GM21576 (cell line): Measurements from ENCODE around the gene NOMO2.
"Not testable (repeated sequence)": the region's sequence is repeated elsewhere in the genome, so short reads cannot be mapped to it uniquely, and the experiment has no call there.

ENCODE experiments used
- ATAC-seq: cut with Tn5 transposase; IDR thresholded peaks from one replicate; pipeline ENCODE4 v1.9.1; 2021; ENCODE audit warnings: mild to moderate bottlenecking, moderate library complexity; ENCODE audit not compliant: unreplicated experiment

Gene NOMO2

DNA sequence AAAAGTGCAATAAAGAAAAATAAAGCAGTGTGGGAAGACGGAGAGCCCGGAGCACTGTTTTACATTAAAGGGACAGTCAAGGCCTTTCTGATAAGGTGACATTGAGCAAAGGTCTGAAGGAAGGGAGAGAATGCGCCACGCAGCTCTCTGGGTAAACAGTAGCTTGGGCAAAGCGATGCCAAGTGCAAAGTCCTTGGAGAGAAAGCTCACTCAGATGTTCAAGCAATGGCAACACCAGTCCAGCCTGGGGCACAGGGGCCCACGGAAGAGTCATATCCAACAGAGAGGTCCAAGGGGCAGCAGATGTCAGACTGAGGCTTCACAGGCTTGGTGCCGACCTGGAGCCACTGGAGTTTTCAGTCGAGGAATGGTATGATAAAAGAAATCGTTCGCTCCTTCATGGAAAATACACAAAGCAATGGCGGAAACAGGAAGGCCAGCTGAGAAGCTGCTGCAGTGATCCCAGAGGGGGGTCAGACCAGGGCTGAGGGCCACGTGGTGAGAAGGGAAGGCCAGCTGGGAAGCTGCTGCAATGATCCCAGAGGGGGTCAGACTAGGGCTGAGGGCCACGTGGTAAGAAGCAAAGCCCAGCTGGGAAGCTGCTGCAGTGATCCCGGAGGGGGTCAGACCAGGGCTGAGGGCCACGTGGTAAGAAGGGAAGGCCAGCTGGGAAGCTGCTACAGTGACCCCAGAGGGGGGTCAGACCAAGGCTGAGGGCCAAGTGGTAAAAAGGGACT is 40.3 kb downstream of the NOMO2 start:
- ATAC-seq, result not testable (repeated sequence)

- not testable (repeated sequence) for ATAC-seq
Measured at GRCh38 chr16:18518536-18519283, 43.2 kb downstream of the NOMO2 start.

DNA sequence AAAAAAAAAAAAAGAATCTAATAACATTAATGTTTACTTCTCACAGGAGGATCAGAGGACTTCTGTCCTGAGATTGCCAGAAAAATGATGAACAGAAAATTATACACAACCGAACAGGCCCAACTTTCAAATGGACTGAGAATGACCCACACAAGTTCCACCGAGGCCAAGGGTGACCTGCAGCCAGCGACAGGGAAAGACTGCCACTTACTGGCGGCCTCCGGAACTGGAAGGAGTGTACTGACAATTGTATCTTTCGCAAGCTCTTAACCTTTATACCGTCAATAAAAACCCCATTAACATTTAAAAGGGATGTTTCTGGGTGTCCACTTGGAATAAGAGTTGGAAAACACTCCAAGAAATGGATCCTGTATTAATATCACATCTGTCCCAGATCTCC is 63.5 kb downstream of the NOMO2 start:
- ATAC-seq, result not testable (repeated sequence)

DNA sequence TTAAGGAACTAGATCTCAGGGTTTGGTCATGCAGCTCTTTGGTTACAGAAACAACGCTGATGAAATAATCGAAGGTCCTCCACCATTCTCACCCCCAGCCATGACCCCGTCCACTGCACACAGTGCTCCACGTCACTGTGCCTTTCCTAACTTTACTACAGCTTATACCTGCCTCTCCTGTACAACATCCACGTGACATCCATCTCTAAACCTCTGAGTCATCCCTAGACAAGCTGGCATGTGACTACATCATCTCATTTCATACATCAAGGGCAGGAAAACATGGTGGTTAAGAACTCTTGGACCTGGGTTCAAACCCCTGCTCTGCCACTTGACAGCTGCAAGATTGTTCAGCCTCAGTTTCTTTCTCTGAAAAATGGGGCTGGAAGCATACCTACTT is 64.9 kb downstream of the NOMO2 start:
- ATAC-seq, result not testable (repeated sequence)

DNA sequence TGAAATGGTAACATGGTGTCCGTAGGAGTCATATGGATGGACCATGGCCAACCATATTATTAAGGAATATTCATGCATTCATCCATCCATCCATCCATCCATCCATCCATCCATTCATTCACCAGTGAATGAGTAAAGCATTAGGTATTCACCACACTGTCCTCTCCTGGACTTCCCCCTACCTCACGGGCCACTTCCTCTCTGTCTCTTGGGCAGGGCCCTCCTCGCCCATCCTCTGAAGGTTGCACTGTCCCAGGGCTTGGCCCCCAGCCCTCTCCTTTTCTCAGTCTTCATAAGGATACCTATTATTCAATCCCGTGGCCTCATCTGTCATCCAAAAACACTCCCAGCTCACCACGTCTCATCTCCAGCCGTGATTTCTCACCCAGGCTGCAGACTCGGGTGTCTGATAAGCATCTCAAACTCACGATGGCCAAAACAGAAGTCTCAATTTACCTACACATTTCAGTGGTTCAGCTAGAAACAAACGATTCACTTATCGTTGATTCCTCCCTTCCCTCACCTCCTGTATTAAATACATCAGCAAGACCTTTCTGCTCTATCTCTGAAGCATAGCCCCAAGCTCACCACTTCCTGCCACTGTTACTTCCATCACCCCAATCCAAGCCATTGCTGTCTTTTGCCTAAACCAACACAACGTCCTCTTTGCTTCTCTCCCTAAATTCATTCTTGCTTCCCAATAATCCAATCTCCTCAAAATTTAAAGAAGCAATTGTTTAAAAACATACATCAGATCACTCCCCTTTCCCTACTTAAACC is 69.6 kb downstream of the NOMO2 start:
- ATAC-seq, result not testable (repeated sequence)

- ATAC-seq, result not testable (repeated sequence)
Measured at GRCh38 chr16:18436025-18436424, 125.9 kb downstream of the NOMO2 start.

DNA sequence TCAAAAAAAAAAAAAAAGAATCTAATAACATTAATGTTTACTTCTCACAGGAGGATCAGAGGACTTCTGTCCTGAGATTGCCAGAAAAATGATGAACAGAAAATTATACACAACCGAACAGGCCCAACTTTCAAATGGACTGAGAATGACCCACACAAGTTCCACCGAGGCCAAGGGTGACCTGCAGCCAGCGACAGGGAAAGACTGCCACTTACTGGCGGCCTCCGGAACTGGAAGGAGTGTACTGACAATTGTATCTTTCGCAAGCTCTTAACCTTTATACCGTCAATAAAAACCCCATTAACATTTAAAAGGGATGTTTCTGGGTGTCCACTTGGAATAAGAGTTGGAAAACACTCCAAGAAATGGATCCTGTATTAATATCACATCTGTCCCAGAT is 146.1 kb downstream of the NOMO2 start:
- not testable (repeated sequence) for ATAC-seq

DNA sequence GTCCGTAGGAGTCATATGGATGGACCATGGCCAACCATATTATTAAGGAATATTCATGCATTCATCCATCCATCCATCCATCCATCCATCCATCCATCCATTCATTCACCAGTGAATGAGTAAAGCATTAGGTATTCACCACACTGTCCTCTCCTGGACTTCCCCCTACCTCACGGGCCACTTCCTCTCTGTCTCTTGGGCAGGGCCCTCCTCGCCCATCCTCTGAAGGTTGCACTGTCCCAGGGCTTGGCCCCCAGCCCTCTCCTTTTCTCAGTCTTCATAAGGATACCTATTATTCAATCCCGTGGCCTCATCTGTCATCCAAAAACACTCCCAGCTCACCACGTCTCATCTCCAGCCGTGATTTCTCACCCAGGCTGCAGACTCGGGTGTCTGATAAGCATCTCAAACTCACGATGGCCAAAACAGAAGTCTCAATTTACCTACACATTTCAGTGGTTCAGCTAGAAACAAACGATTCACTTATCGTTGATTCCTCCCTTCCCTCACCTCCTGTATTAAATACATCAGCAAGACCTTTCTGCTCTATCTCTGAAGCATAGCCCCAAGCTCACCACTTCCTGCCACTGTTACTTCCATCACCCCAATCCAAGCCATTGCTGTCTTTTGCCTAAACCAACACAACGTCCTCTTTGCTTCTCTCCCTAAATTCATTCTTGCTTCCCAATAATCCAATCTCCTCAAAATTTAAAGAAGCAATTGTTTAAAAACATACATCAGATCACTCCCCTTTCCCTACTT is 152.2 kb downstream of the NOMO2 start:
- not testable (repeated sequence) for ATAC-seq

DNA sequence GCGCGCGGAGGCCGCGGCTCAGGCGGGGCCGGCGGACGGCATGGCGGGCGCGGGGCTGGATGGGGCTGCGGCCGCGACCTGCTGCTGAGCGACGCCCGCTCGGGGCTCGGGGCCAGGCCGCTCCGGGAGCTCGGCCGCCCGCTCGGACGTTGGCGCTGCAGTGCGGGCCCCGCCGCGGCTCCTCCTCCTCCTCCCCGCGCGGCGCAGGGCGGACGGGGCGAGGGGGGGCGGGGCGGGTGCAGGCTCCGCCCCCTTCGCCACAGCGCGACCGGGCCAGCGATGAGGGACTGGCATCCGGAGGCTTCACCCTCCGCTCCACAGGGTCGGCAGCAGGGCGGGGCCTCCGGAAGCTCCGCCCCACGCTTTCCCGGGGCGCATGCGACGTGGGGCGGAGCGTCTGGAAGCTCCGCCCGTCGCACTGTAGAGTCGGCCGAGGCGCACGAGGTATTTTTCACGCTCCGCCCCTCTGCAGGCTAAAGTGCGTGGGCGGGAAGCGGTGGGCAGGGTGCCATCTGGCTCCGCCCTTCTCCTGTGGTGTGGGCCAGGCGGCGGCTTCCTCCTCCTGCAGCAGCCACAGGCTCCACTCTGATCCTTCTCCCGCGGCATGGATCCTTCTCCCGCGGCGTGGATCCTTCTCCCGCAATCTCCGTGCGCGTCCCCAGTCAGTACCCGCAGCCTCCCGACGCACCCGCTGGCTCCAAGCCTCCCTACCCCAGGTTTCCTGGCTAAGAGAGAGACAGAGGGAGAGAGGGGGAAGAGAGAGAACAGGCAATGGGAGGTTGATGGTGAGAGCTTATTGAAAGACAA is 159.8 kb downstream of the NOMO2 start:
- ATAC-seq, result peak; percentile 68

DNA sequence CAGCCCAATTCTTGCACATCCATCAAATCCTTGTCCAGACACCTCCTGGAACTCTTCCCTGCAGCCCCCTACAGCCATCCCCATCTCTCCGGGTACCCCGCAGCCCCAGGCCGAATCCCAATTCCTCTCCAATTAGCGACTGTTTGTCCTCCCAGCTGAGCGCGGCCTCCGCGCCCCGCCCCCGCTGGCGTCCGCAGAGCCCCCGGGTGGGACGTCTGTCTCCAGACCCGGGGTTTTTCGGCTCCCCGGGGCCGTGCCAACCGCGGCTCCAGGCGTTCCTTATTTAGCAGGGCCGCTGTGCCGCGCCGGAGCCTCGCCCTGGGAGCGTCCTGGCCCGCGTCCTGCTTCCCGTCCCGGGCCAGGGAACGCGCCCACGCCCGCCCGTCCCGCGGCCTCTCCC is 160.7 kb downstream of the NOMO2 start:
- not testable (repeated sequence) for ATAC-seq

DNA sequence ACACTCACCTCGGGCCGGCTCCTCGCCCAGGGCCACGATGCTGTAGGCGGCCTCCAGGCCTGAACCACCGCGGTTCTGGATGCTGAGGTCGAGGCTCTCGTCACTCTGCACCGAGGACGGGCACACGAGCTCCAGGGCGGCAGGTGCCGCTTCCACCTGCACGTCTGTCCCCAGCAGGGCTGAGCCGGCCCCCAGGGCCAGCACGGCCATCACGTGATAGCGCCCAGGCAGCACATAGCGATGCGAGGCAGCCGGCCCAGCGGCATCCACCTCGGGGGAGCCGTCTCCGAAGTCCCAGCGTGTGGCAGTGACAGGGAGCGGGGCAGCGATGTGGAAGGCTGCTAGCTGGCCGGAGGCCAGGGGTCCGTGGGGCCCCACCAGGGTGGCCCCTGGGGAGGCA is 167.5 kb downstream of the NOMO2 start:
- ATAC-seq, result not testable (repeated sequence)

GRCh38 chr16:18387767-18388166 is 174.1 kb downstream of the NOMO2 start:
- not testable (repeated sequence) for ATAC-seq

DNA sequence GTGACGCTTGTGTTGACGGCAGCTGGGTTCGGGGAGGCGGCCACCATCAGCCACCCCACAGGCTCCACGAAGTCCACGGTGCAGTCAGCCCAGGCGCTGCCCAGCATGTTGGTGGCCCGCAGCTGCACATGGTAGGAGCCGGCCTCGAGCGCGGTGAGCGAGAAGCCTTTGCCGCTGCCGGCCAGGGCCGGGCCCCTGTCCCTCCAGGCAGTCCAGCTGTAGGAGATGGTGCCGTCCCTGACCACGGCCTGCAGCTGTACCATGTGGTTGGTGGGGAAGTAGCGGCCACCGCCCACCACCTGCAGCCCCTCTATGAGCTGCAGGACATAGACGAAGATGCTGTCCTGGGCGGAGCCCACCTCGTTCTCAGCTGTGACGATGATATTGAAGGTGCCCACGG is 175.4 kb downstream of the NOMO2 start:
- ATAC-seq, result not testable (repeated sequence)

DNA sequence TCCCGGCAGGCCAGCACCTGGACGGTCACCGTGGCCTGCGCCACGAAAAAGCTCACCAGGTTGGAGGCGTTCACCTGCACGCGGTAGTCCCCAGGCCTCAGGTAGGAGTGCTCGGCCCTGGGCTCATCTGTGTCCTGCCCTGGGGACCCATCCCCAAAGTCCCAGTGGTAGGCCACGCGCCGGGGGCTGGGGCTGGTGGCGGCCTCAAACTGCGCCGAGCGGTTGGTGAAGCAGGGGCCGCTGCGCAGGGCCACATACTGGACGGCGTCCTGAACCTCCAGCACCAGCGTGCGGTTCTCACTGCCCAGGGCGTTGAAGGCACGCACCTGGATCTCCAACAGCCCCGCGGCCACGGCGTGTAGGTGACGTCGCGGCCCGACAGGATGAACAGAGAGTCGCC is 176.6 kb downstream of the NOMO2 start:
- ATAC-seq, result not testable (repeated sequence)

DNA sequence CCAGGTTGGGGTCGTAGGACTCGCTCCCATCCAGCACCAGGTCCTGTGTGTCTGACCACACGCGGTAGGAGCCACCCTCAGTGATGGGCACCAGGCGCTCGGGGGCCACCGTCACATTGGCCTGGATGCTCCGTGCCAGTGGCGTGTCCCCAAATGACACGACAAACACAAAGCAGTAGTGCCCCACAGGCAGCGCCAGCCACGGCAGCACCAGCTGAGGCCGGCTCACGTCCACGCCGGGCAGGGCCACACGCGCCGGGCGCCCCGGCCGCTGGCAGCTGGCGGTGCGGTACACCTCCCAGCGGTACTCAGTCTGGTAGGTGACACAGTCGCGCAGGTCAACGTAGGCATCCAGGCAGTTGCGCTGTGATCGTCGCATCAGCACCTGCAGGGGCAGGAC is 177.0 kb downstream of the NOMO2 start:
- not testable (repeated sequence) for ATAC-seq

DNA sequence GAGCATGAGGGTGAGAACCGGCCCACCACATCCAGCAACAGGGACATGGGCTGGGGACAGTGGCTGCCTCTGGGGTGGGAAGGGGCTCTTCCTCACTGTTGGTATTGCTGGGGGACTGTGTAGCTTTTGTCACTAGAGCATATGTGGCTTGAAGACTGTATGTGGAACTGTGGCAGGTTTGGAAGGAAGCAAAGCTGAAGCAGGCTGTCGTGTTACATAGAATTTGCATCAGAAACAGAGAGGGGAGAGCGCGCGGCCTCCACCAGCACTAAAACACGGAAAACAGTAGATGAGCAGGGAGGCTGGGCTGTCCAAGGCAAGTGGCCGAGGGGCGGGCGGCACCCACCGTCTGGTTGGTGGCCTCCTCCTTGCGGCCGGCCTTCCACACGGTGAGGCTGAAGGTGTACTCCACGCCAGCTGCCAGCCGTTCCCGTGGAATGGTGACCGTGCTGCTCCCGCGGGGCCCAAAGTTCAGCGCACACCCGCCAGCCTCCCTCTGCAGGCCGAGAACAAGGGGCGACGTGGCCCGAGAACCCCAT is 177.7 kb downstream of the NOMO2 start:
- not testable (repeated sequence) for ATAC-seq

DNA sequence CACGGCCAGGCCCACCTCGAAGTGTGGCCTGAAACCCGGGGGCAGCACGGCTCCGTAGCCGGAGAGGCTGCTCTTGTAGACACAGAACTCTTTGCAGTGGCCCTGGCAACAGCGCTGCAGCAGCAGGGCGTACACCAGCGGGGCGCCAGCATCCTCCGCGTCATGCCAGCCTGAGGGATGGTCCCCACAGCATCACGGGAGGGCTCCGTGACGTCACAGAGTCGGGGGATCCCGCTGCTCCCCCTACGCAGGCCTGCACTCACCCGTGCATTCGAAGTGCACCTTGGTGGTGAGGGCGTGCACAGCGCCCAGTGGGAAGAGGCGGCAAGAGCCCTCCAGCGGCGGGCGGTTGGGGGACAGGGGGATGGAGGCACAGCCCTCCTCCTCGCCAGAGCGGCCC is 179.2 kb downstream of the NOMO2 start:
- not testable (repeated sequence) for ATAC-seq
